ENCODE results near the gene GAREM1.

The GAREM1 gene

GRCh38 chr18:32321826-32322225 lies 148.9 kb downstream of the GAREM1 start:
- H3K4me3 ChIP-seq (ENCODE audit: low read length), result no peak overlapping the region
- H3K27me3 ChIP-seq (replicated peaks; ENCODE audit: control insufficient read depth, insufficient read depth, low read length), result no peaks in the 10 kb centered on the region
- no peaks in the 10 kb centered on the region for H3K9me3 ChIP-seq (ENCODE audit: control insufficient read depth, low read length)
- H3K4me1 ChIP-seq (ENCODE audit: control insufficient read depth, insufficient read depth, low read length), result peaks cover 58% of the 10 kb centered on the region
- H3K9ac ChIP-seq (ENCODE audit: low read length), result no peak overlapping the region
- no peak for DNase-seq (ENCODE audit: low read depth)
- H3K36me3 ChIP-seq (ENCODE audit: control insufficient read depth, insufficient read depth, low read length, severe bottlenecking), result no peaks in the 10 kb centered on the region

GRCh38 chr18:32319084-32319483 lies 151.6 kb downstream of the GAREM1 start:
- H3K4me1 ChIP-seq (ENCODE audit: control insufficient read depth, insufficient read depth, low read length), result peaks cover 49% of the 10 kb centered on the region
- H3K36me3 ChIP-seq (ENCODE audit: control insufficient read depth, insufficient read depth, low read length, severe bottlenecking), result no peaks in the 10 kb centered on the region
- H3K4me3 ChIP-seq (ENCODE audit: low read length), result peak overlapping the region; percentile 13
- no peak for DNase-seq (ENCODE audit: low read depth)
- H3K27me3 ChIP-seq (replicated peaks; ENCODE audit: control insufficient read depth, insufficient read depth, low read length), result no peaks in the 10 kb centered on the region
- no peak overlapping the region for H3K9ac ChIP-seq (ENCODE audit: low read length)
- H3K9me3 ChIP-seq (ENCODE audit: control insufficient read depth, low read length), result no peaks in the 10 kb centered on the region

GRCh38 chr18:32318581-32318980 lies 152.1 kb downstream of the GAREM1 start:
- Histone ChIP-seq H3K4me1 (ENCODE audit: control insufficient read depth, insufficient read depth, low read length) (peaks cover 45% of the 10 kb centered on the region), H3K4me3 (ENCODE audit: low read length) (peak overlapping the region; percentile 68)
- no peak for DNase-seq (ENCODE audit: low read depth)

GRCh38 chr18:32317651-32318050 lies 153.0 kb downstream of the GAREM1 start:
- peak; percentile 61 for DNase-seq (ENCODE audit: low read depth)
- peak overlapping the region; percentile 68 for H3K4me3 ChIP-seq (ENCODE audit: low read length)
- no peaks in the 10 kb centered on the region for H3K9me3 ChIP-seq (ENCODE audit: control insufficient read depth, low read length)
- peak overlapping the region; percentile 73 for H3K9ac ChIP-seq (ENCODE audit: low read length)
- no peaks in the 10 kb centered on the region for H3K36me3 ChIP-seq (ENCODE audit: control insufficient read depth, insufficient read depth, low read length, severe bottlenecking)
- H3K4me1 ChIP-seq (ENCODE audit: control insufficient read depth, insufficient read depth, low read length), result peaks cover 41% of the 10 kb centered on the region
- no peaks in the 10 kb centered on the region for H3K27me3 ChIP-seq (replicated peaks; ENCODE audit: control insufficient read depth, insufficient read depth, low read length)

More at GRCh38 chr18:32318581-32318980, 152.1 kb downstream of the GAREM1 start:
- no peaks in the 10 kb centered on the region for H3K9me3 ChIP-seq (ENCODE audit: control insufficient read depth, low read length)
- H3K27me3 ChIP-seq (replicated peaks; ENCODE audit: control insufficient read depth, insufficient read depth, low read length), result no peaks in the 10 kb centered on the region
- no peaks in the 10 kb centered on the region for H3K36me3 ChIP-seq (ENCODE audit: control insufficient read depth, insufficient read depth, low read length, severe bottlenecking)
- no peak overlapping the region for H3K9ac ChIP-seq (ENCODE audit: low read length)

- H3K27me3 ChIP-seq (replicated peaks; ENCODE audit: control insufficient read depth, insufficient read depth, low read length), result no peaks in the 10 kb centered on the region
These were observed 154.8 kb downstream of the GAREM1 start for GRCh38 chr18:32315881-32316280.

GRCh38 chr18:32310774-32311173 lies 159.9 kb downstream of the GAREM1 start:
- no peaks in the 10 kb centered on the region for H3K27me3 ChIP-seq (replicated peaks; ENCODE audit: control insufficient read depth, insufficient read depth, low read length)
- H3K4me1 ChIP-seq (ENCODE audit: control insufficient read depth, insufficient read depth, low read length), result peaks cover 13% of the 10 kb centered on the region
- H3K36me3 ChIP-seq (ENCODE audit: control insufficient read depth, insufficient read depth, low read length, severe bottlenecking), result no peaks in the 10 kb centered on the region
- DNase-seq (ENCODE audit: low read depth), result no peak
- no peak overlapping the region for H3K4me3 ChIP-seq (ENCODE audit: low read length)
- H3K9ac ChIP-seq (ENCODE audit: low read length), result no peak overlapping the region
- H3K9me3 ChIP-seq (ENCODE audit: control insufficient read depth, low read length), result no peaks in the 10 kb centered on the region

More at GRCh38 chr18:32315881-32316280, 154.8 kb downstream of the GAREM1 start:
- no peak overlapping the region for H3K9ac ChIP-seq (ENCODE audit: low read length)
- no peak overlapping the region for H3K4me3 ChIP-seq (ENCODE audit: low read length)
- no peak for DNase-seq (ENCODE audit: low read depth)
- H3K4me1 ChIP-seq (ENCODE audit: control insufficient read depth, insufficient read depth, low read length), result peaks cover 41% of the 10 kb centered on the region
- no peaks in the 10 kb centered on the region for H3K36me3 ChIP-seq (ENCODE audit: control insufficient read depth, insufficient read depth, low read length, severe bottlenecking)
- H3K9me3 ChIP-seq (ENCODE audit: control insufficient read depth, low read length), result no peaks in the 10 kb centered on the region

- Histone ChIP-seq H3K9me3 (ENCODE audit: control insufficient read depth, low read length) (no peaks in the 10 kb centered on the region), H3K9ac (ENCODE audit: low read length) (no peak overlapping the region), H3K36me3 (ENCODE audit: control insufficient read depth, insufficient read depth, low read length, severe bottlenecking) (no peaks in the 10 kb centered on the region), H3K4me3 (ENCODE audit: low read length) (no peak overlapping the region), H3K27me3 (replicated peaks; ENCODE audit: control insufficient read depth, insufficient read depth, low read length) (no peaks in the 10 kb centered on the region), H3K4me1 (ENCODE audit: control insufficient read depth, insufficient read depth, low read length) (peaks cover 10% of the 10 kb centered on the region)
- no peak for DNase-seq (ENCODE audit: low read depth)
These were observed 160.6 kb downstream of the GAREM1 start for GRCh38 chr18:32310101-32310500.

- Histone ChIP-seq H3K27me3 (replicated peaks; ENCODE audit: control insufficient read depth, insufficient read depth, low read length) (no peaks in the 10 kb centered on the region), H3K9me3 (ENCODE audit: control insufficient read depth, low read length) (no peaks in the 10 kb centered on the region), H3K4me1 (ENCODE audit: control insufficient read depth, insufficient read depth, low read length) (peaks cover 10% of the 10 kb centered on the region), H3K9ac (ENCODE audit: low read length) (no peak overlapping the region), H3K4me3 (ENCODE audit: low read length) (peak overlapping the region; percentile 25), H3K36me3 (ENCODE audit: control insufficient read depth, insufficient read depth, low read length, severe bottlenecking) (no peaks in the 10 kb centered on the region)
- peak; percentile 87 for DNase-seq (ENCODE audit: low read depth)
These were observed 162.1 kb downstream of the GAREM1 start for GRCh38 chr18:32308493-32309120.

- DNase-seq (ENCODE audit: low read depth), result no peak
- H3K4me3 ChIP-seq (ENCODE audit: low read length), result no peak overlapping the region
- no peaks in the 10 kb centered on the region for H3K36me3 ChIP-seq (ENCODE audit: control insufficient read depth, insufficient read depth, low read length, severe bottlenecking)
- H3K9ac ChIP-seq (ENCODE audit: low read length), result no peak overlapping the region
- no peaks in the 10 kb centered on the region for H3K9me3 ChIP-seq (ENCODE audit: control insufficient read depth, low read length)
- H3K4me1 ChIP-seq (ENCODE audit: control insufficient read depth, insufficient read depth, low read length), result peaks cover 41% of the 10 kb centered on the region
- H3K27me3 ChIP-seq (replicated peaks; ENCODE audit: control insufficient read depth, insufficient read depth, low read length), result no peaks in the 10 kb centered on the region
These were observed 167.3 kb downstream of the GAREM1 start for GRCh38 chr18:32303400-32303799.

GRCh38 chr18:32302806-32303205 lies 167.9 kb downstream of the GAREM1 start:
- H3K4me1 ChIP-seq (ENCODE audit: control insufficient read depth, insufficient read depth, low read length), result peaks cover 45% of the 10 kb centered on the region
- DNase-seq (ENCODE audit: low read depth), result no peak
- H3K4me3 ChIP-seq (ENCODE audit: low read length), result no peak overlapping the region
- H3K9ac ChIP-seq (ENCODE audit: low read length), result peak overlapping the region; percentile 31
- no peaks in the 10 kb centered on the region for H3K9me3 ChIP-seq (ENCODE audit: control insufficient read depth, low read length)
- H3K27me3 ChIP-seq (replicated peaks; ENCODE audit: control insufficient read depth, insufficient read depth, low read length), result no peaks in the 10 kb centered on the region
- no peaks in the 10 kb centered on the region for H3K36me3 ChIP-seq (ENCODE audit: control insufficient read depth, insufficient read depth, low read length, severe bottlenecking)

- DNase-seq (ENCODE audit: low read depth), result peak; percentile 92
- H3K9ac ChIP-seq (ENCODE audit: low read length), result peak overlapping the region; percentile 31
- H3K27me3 ChIP-seq (replicated peaks; ENCODE audit: control insufficient read depth, insufficient read depth, low read length), result no peaks in the 10 kb centered on the region
These were observed 168.5 kb downstream of the GAREM1 start for GRCh38 chr18:32301976-32302743.

More at GRCh38 chr18:32301976-32302743, 168.5 kb downstream of the GAREM1 start:
- Histone ChIP-seq H3K9me3 (ENCODE audit: control insufficient read depth, low read length) (no peaks in the 10 kb centered on the region), H3K4me1 (ENCODE audit: control insufficient read depth, insufficient read depth, low read length) (peaks cover 46% of the 10 kb centered on the region), H3K4me3 (ENCODE audit: low read length) (peak overlapping the region; percentile 55), H3K36me3 (ENCODE audit: control insufficient read depth, insufficient read depth, low read length, severe bottlenecking) (no peaks in the 10 kb centered on the region)

Data from adipocyte (in vitro differentiated cells).